Measurements from ENCODE around the gene GPR62. TPM values are rescaled to one million over a fixed set of nuclear protein-coding genes. Genes with fewer than 3 reads are reported as not detected.
A peak's percentile ranks its signal among the peaks of the same experiment; 100 is the strongest.
"Not testable (repeated sequence)": the region's sequence is repeated elsewhere in the genome, so short reads cannot be mapped to it uniquely, and the experiment has no call there.

The GPR62 gene
- total and polyA plus RNA-seq, 7 experiments from 2014 or later: 0.08 TPM; not detected in 6

DNA sequence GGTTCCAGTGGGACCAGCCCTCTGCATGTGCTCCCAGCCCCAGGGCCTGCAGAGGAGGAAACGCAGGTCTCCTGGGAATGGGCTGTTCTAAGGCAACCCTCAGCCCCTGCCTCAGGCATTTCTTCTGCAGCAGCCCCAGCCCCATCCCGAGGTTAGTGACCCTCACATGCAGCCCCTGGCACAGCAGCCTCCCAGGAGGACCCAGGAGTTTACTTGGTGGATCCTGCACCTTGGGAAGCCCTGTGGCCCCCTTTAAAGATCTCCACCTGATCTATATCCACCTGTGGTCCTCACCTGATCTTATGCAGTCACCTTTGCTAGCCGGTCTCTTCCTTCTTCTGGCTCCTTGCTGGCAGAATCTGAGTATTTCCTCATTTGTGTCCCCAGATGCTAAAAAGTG is 26.2 kb upstream of the GPR62 start:
- H3K27me3 ChIP-seq (ENCODE audit: control insufficient read depth in 2 of 2, insufficient read depth in 2 of 2, low read length in 2 of 2); H3K4me3 Mint-ChIP-seq; ATAC-seq; H3K9me3 ChIP-seq (ENCODE audit: control insufficient read depth in 2 of 3, low read length in 3 of 3); DNase-seq; intact Hi-C loops (cut with micrococcal nuclease); H3K27ac ChIP-seq (ENCODE audit: low read depth, low read length); POLR2A ChIA-PET; H3K4me3 ChIP-seq (ENCODE audit: low read length); H3K4me1 ChIP-seq (ENCODE audit: control insufficient read depth in 2 of 2, insufficient read depth in 2 of 2, low read length in 2 of 2); H3K4me1 Mint-ChIP-seq; H3K9me3 Mint-ChIP-seq; H3K27me3 Mint-ChIP-seq; CTCF ChIA-PET: not testable (repeated sequence)
- peak overlapping the region in 1 of 9 donors; percentile 30 for H3K27ac Mint-ChIP-seq
- peaks cover 0 to 15% (median 4%) of the 10 kb centered on the region in 5 donors for H3K36me3 Mint-ChIP-seq
- H3K36me3 ChIP-seq (ENCODE audit: control insufficient read depth in 2 of 3, insufficient read depth in 3 of 3, low read length in 3 of 3): peaks cover 0 to 18% (median 6%) of the 10 kb centered on the region in 3 experiments

DNA sequence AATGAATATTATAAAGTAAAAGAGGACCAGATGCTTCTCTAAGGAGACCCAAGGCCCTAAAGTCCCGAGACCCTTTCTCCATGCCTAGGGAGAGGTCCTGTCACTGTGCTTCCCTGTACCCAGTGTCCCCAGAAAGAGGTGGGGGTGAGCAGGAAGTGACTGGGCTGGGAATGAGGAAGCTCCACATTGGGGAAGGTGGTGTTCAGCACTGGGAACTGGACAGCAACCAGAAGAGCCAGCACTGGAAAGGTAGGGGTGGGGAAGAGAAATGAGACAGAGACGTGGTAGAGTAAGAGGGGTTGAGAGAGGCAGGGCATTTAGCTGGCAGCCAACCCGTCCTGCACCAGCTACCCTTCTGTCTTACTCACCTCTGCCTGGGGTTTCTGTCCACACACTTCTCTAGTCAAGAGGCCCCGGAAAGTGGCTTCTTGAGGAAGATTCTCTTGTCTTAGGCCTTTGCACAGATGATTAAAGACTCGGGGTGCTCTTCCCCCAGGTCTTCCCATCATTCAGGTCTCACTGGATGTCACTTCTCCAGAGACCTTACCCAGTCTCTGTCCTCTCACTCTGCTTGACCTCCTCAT is 25.7 kb upstream of the GPR62 start:
- H3K9me3 ChIP-seq (ENCODE audit: control insufficient read depth in 2 of 3, low read length in 3 of 3): no peaks in the 10 kb centered on the region
- no peak overlapping the region for H3K4me3 ChIP-seq (ENCODE audit: low read length)
- ChIA-PET CTCF (no interaction called here), POLR2A (no interaction called here)
- intact Hi-C loops (cut with micrococcal nuclease): no loop called here
- no peaks in the 10 kb centered on the region for H3K9me3 Mint-ChIP-seq
- no peak for ATAC-seq
- DNase-seq: no peak
- H3K36me3 ChIP-seq (ENCODE audit: control insufficient read depth in 2 of 3, insufficient read depth in 3 of 3, low read length in 3 of 3): peaks cover 0 to 23% (median 9%) of the 10 kb centered on the region in 3 experiments
- H3K27ac ChIP-seq (ENCODE audit: low read depth, low read length): no peak overlapping the region
- peak overlapping the region in 1 of 9 donors; percentile 30 for H3K27ac Mint-ChIP-seq
- H3K36me3 Mint-ChIP-seq: peaks cover 0 to 20% (median 4%) of the 10 kb centered on the region in 5 donors
- H3K4me3 Mint-ChIP-seq: no peak overlapping the region
- H3K4me1 ChIP-seq (ENCODE audit: control insufficient read depth in 2 of 2, insufficient read depth in 2 of 2, low read length in 2 of 2): no peaks in the 10 kb centered on the region
- H3K4me1 Mint-ChIP-seq: no peaks in the 10 kb centered on the region
- H3K27me3 ChIP-seq (ENCODE audit: control insufficient read depth in 2 of 2, insufficient read depth in 2 of 2, low read length in 2 of 2): no peaks in the 10 kb centered on the region
- no peaks in the 10 kb centered on the region for H3K27me3 Mint-ChIP-seq

DNA sequence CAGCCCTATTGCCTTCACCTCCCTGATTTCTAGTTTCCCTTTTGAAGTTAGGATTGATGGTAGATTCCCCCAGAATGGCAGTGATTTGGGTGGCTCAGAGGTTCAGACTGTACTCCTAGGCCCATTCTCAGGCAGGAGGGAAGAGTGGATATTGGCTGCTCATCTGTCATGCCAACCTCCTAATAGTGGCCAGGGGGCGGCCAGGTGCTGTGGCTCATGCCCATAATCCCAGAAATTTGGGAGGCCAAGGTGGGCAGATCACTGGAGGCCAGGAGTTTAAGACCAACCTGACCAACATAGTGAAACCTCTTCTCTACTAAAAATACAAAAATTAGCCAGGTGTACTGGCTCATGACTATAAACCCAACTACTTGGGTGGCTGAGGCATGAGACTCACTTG is 24.7 kb upstream of the GPR62 start:
- no peak for ATAC-seq
- no peak for DNase-seq
- Histone ChIP-seq H3K27ac (ENCODE audit: low read depth, low read length) (no peak overlapping the region), H3K36me3 (ENCODE audit: control insufficient read depth in 2 of 3, insufficient read depth in 3 of 3, low read length in 3 of 3) (peaks cover 0 to 33% (median 9%) of the 10 kb centered on the region in 3 experiments), H3K27me3 (ENCODE audit: control insufficient read depth in 2 of 2, insufficient read depth in 2 of 2, low read length in 2 of 2) (no peaks in the 10 kb centered on the region), H3K9me3 (ENCODE audit: control insufficient read depth in 2 of 3, low read length in 3 of 3) (no peaks in the 10 kb centered on the region), H3K4me1 (ENCODE audit: control insufficient read depth in 2 of 2, insufficient read depth in 2 of 2, low read length in 2 of 2) (no peaks in the 10 kb centered on the region), H3K4me3 (ENCODE audit: low read length) (no peak overlapping the region)
- Mint-ChIP-seq H3K9me3 (no peaks in the 10 kb centered on the region), H3K27ac (no peak overlapping the region), H3K4me3 (no peak overlapping the region), H3K27me3 (no peaks in the 10 kb centered on the region), H3K36me3 (peaks cover 0 to 28% (median 4%) of the 10 kb centered on the region in 5 donors), H3K4me1 (no peaks in the 10 kb centered on the region)
- intact Hi-C loops (cut with micrococcal nuclease): no loop called here
- ChIA-PET POLR2A (no interaction called here), CTCF (no interaction called here)

DNA sequence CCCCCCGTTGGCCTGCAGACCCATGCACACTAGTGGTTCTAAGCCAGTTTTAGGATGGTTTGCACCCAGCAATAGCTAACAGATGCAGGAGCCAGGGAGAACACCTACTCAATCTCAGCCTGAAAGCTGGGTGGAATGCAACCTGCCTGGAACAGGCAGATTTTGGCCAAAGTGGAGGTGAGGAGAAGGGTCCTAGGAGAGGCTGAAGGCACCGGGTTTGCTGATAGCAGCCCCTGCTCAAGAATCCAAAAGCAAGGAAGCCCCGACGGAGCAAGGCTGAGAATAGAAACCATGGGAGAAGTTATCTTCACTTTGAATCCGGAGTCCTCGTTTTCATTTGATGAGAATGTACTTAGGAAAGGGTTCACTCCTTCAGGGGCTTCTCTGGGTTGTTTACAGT is 23.4 kb upstream of the GPR62 start:
- H3K4me1 Mint-ChIP-seq: no peaks in the 10 kb centered on the region

DNA sequence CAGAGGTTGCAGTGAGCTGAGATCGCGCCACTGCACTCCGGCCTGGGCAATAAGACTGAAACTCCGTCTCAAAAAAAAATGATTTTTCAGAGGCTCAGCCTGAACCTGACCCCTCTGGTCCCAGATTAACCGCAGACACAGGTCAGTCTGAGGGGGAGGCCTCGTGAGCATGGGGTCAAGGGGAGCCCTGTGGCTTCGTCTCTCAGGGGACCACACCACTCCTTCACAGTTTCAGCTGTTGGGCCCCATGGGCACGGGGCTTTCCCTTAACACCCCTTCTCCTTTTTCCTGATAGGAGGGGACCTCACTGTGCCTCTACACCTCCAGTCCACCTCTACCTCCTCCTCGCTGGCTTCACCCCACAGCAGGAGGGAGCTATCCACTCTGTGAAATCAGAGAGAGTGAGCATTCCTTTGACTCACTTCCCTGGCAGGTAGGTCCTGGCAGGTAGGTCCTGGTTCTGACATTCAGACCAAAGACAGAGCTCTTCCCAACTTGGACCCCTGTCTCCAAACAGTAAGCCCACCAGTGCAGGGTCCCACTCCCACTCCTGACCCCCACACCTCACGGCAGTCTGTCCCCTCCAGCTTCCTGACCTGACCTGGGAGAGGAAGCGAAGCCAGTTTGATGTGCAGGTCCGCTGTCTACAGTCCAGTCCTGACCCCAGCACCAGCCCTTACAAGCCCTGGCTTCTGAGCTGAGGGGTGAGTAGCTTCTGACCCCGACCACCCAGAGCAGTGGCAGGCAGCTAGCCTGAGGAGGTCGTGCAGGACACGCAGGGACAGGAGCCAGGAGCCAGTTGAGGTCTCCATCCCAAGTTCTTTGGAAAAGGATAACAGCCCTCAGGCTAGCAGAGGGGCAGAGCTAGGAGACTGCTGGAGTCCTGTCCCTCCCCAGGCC is 22.5 kb upstream of the GPR62 start:
- Histone ChIP-seq H3K4me1 (ENCODE audit: control insufficient read depth in 2 of 2, insufficient read depth in 2 of 2, low read length in 2 of 2) (no peaks in the 10 kb centered on the region), H3K4me3 (ENCODE audit: low read length) (no peak overlapping the region), H3K27me3 (ENCODE audit: control insufficient read depth in 2 of 2, insufficient read depth in 2 of 2, low read length in 2 of 2) (no peaks in the 10 kb centered on the region), H3K27ac (ENCODE audit: low read depth, low read length) (no peak overlapping the region), H3K9me3 (ENCODE audit: control insufficient read depth in 2 of 3, low read length in 3 of 3) (no peaks in the 10 kb centered on the region), H3K36me3 (ENCODE audit: control insufficient read depth in 2 of 3, insufficient read depth in 3 of 3, low read length in 3 of 3) (peaks cover 0 to 56% (median 16%) of the 10 kb centered on the region in 3 experiments)
- ATAC-seq: no peak
- no peak overlapping the region for H3K4me3 Mint-ChIP-seq
- ChIA-PET CTCF (no interaction called here), POLR2A (interaction anchor here (0.7 kb wide), 1 partner anchor 473 kb away, joined by 4 read pairs; no protein-coding TSS in a partner anchor)
- H3K27me3 Mint-ChIP-seq: no peaks in the 10 kb centered on the region
- no peak for DNase-seq
- no peak overlapping the region for H3K27ac Mint-ChIP-seq
- no peaks in the 10 kb centered on the region for H3K9me3 Mint-ChIP-seq
- no peaks in the 10 kb centered on the region for H3K4me1 Mint-ChIP-seq
- H3K36me3 Mint-ChIP-seq: peaks cover 0 to 39% (median 5%) of the 10 kb centered on the region in 5 donors
- intact Hi-C loops (cut with micrococcal nuclease): no loop called here

More for the DNA sequence above, 23.4 kb upstream of the GPR62 start:
- CTCF ChIA-PET: no interaction called here
- intact Hi-C loops (cut with micrococcal nuclease): no loop called here
- Mint-ChIP-seq H3K4me3 (no peak overlapping the region), H3K9me3 (no peaks in the 10 kb centered on the region), H3K27ac (no peak overlapping the region), H3K36me3 (peaks cover 0 to 38% (median 4%) of the 10 kb centered on the region in 5 donors), H3K27me3 (no peaks in the 10 kb centered on the region)
- ATAC-seq (no peak), DNase-seq (no peak)
- Histone ChIP-seq H3K36me3 (ENCODE audit: control insufficient read depth in 2 of 3, insufficient read depth in 3 of 3, low read length in 3 of 3) (peaks cover 0 to 46% (median 16%) of the 10 kb centered on the region in 3 experiments), H3K4me3 (ENCODE audit: low read length) (no peak overlapping the region), H3K4me1 (ENCODE audit: control insufficient read depth in 2 of 2, insufficient read depth in 2 of 2, low read length in 2 of 2) (no peaks in the 10 kb centered on the region), H3K9me3 (ENCODE audit: control insufficient read depth in 2 of 3, low read length in 3 of 3) (no peaks in the 10 kb centered on the region), H3K27me3 (ENCODE audit: control insufficient read depth in 2 of 2, insufficient read depth in 2 of 2, low read length in 2 of 2) (no peaks in the 10 kb centered on the region), H3K27ac (ENCODE audit: low read depth, low read length) (no peak overlapping the region)
- POLR2A ChIA-PET: no interaction called here

DNA sequence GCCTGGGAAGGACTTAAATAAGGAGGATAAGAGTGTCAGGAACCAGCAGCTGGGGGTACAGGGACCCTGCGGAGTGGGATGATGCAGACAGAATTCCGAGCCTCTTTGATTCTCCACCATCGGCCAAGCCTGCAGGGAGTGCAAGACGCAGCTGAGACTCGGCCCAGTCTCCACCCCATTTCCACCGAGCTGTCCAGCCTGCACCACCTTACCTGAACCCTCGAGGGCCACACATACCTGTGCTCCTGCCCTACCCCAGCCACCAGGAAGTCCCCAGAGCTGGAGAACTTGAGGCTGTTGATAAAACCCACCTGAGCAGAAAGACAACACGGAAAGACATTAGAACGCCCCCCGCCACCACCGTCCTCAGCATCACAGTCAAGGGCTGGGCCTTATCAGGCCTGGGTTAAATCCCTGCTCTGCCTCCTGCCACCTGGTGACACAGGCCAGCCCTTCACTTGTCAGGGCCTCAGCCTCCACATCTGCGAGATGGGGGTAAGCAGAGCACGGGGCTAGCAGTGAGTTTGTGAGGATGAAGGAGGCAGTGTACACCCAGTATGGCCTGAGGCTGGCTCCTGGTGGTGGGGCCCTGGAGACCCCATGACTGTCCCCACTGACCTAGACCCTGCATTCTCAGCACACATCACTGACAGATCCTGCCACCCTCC is 21.6 kb upstream of the GPR62 start:
- H3K27me3 Mint-ChIP-seq: no peaks in the 10 kb centered on the region
- no peaks in the 10 kb centered on the region for H3K27me3 ChIP-seq (ENCODE audit: control insufficient read depth in 2 of 2, insufficient read depth in 2 of 2, low read length in 2 of 2)
- no peak overlapping the region for H3K27ac ChIP-seq (ENCODE audit: low read depth, low read length)
- peaks cover 0 to 7% (median 0%) of the 10 kb centered on the region in 7 donors for H3K4me1 Mint-ChIP-seq
- ATAC-seq (no peak), DNase-seq (no peak)
- no peaks in the 10 kb centered on the region for H3K9me3 Mint-ChIP-seq
- no peaks in the 10 kb centered on the region for H3K9me3 ChIP-seq (ENCODE audit: control insufficient read depth in 2 of 3, low read length in 3 of 3)
- ChIA-PET CTCF (no interaction called here), POLR2A (no interaction called here)
- H3K4me1 ChIP-seq (ENCODE audit: control insufficient read depth in 2 of 2, insufficient read depth in 2 of 2, low read length in 2 of 2): no peaks in the 10 kb centered on the region
- no peak overlapping the region for H3K4me3 ChIP-seq (ENCODE audit: low read length)
- intact Hi-C loops (cut with micrococcal nuclease): no loop called here
- peaks cover 0 to 64% (median 16%) of the 10 kb centered on the region in 3 experiments for H3K36me3 ChIP-seq (ENCODE audit: control insufficient read depth in 2 of 3, insufficient read depth in 3 of 3, low read length in 3 of 3)
- no peak overlapping the region for H3K4me3 Mint-ChIP-seq
- peaks cover 0 to 44% (median 5%) of the 10 kb centered on the region in 5 donors for H3K36me3 Mint-ChIP-seq
- no peak overlapping the region for H3K27ac Mint-ChIP-seq
